CD8-positive, alpha-beta memory T cell (primary cell): Measurements from ENCODE around the gene RUFY1. TPM values are rescaled to one million over a fixed set of nuclear protein-coding genes. Genes with fewer than 3 reads are reported as not detected.
"Not testable (repeated sequence)": the region's sequence is repeated elsewhere in the genome, so short reads cannot be mapped to it uniquely, and the experiment has no call there.

Experiments used
- CTCF ChIA-PET: fragments of 350-600 bp; sonication (Branson Sonifier 250); formaldehyde crosslinking; loops from one replicate; lab custom pipeline; 2021; ENCODE audit warnings: antibody characterized with exemption; lab: Charles Lee
- POLR2A ChIA-PET: fragments of 350-600 bp; sonication (Branson Sonifier 250); formaldehyde crosslinking; loops from one replicate; lab custom pipeline; 2021; ENCODE audit warnings: antibody characterized with exemption; lab: Charles Lee
- DNase-seq, 5 donors: peaks; one replicate each; pipeline versions ENCODE4 v3.0.0 to v3.0.0-alpha.2; 2020 to 2022; ENCODE audit warnings: mixed read lengths in 1 of 5
- H3K27ac ChIP-seq: one replicate; pipeline ENCODE4 v1.7.0; 2013; ENCODE audit warnings: low read depth, mild to moderate bottlenecking, low read length, moderate library complexity
- H3K27me3 ChIP-seq: 2 replicates; pipeline ENCODE4 v1.7.0; 2013; ENCODE audit warnings: low read length, mild to moderate bottlenecking; ENCODE audit not compliant: insufficient read depth, poor library complexity, severe bottlenecking
- H3K36me3 ChIP-seq: 2 replicates; pipeline ENCODE4 v1.7.0; 2013; ENCODE audit warnings: mild to moderate bottlenecking, low read length, moderate library complexity; ENCODE audit not compliant: insufficient read depth
- H3K4me1 ChIP-seq: 2 replicates; pipeline ENCODE4 v1.7.0; 2013; ENCODE audit warnings: mild to moderate bottlenecking, low read length, moderate library complexity; ENCODE audit not compliant: insufficient read depth
- H3K4me3 ChIP-seq: 2 replicates; pipeline ENCODE4 v1.7.0; 2013; ENCODE audit warnings: mild to moderate bottlenecking, low read length
- H3K9me3 ChIP-seq: 2 replicates; pipeline ENCODE4 v1.7.0; 2013; ENCODE audit warnings: mild to moderate bottlenecking, low read length
- H3K27ac Mint-ChIP-seq, 8 donors: one replicate each; pipeline ENCODE4 v1.8.0; 2020 to 2021; ENCODE audit warnings: mixed read lengths in 8 of 8, mild to moderate bottlenecking in 6 of 8, inconsistent platforms in 3 of 8, moderate library complexity in 3 of 8
- H3K27me3 Mint-ChIP-seq, 2 donors: one replicate each; pipeline ENCODE4 v1.8.0; 2020 to 2021; ENCODE audit warnings: mixed read lengths in 2 of 2, mild to moderate bottlenecking in 1 of 2, moderate library complexity in 1 of 2
- H3K36me3 Mint-ChIP-seq, 3 donors: one replicate each; pipeline ENCODE4 v1.8.0; 2020 to 2021; ENCODE audit warnings: mixed read lengths in 3 of 3, inconsistent platforms in 1 of 3, mild to moderate bottlenecking in 1 of 3
- H3K4me1 Mint-ChIP-seq, 3 donors: one replicate each; pipeline ENCODE4 v1.8.0; 2020 to 2021; ENCODE audit warnings: mixed read lengths in 3 of 3, inconsistent platforms in 1 of 3, mild to moderate bottlenecking in 1 of 3
- H3K4me3 Mint-ChIP-seq, 7 donors: one replicate each; pipeline ENCODE4 v1.8.0; 2020 to 2021; ENCODE audit warnings: mixed read lengths in 7 of 7, mild to moderate bottlenecking in 6 of 7, moderate library complexity in 4 of 7, inconsistent platforms in 2 of 7
- H3K9me3 Mint-ChIP-seq, 5 donors: one replicate each; pipeline ENCODE4 v1.8.0; 2020 to 2022; ENCODE audit warnings: mixed read lengths in 5 of 5, mild to moderate bottlenecking in 3 of 5, moderate library complexity in 2 of 5, inconsistent platforms in 1 of 5
- polyA plus RNA-seq: library from polyadenylated mRNA; unstranded; fragments of 300-500 nt; fragmentation: Illumina TruSeq; gene quantifications from one replicate; pipeline ENCODE4 v1.2.3, GENCODE V29; 2021
- total RNA-seq, 2 experiments: library from RNA; stranded (reverse); gene quantifications; one replicate each; pipeline ENCODE4 v1.2.3, GENCODE V29; 2021

RUFY1 gene
- total and polyA plus RNA-seq, 3 experiments from 2014 or later: 32.6 to 41.9 (median 40.4) TPM

DNA sequence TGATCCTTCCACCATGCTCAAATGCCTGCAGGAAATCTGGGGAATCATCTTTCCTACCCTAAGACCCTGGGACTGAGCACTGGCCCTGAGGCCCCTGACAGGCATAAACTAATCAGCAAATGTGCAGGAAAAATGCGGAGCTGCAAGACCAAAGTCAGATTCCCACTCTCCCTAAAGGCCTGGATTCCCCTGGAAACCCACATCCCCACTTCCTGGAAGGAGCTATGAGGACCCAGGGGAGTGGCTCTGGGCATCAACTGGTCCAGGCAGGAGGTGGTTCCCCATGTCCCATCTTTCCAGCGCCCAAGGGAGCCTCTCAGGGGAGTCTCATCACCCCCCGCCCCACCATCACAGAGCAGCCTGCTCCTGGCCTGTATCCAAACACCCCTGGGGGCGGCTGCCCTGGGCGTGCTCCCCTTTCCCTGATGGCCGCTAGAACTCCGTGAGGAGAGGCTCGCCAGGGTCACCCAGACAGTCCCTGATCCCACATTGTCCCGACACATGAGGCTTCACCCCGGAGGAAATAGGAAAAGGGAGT is 98.9 kb downstream of the RUFY1 start:
- H3K36me3 ChIP-seq, H3K4me3 ChIP-seq, H3K9me3 Mint-ChIP-seq, H3K27ac ChIP-seq, H3K27me3 ChIP-seq, H3K4me3 Mint-ChIP-seq, H3K4me1 ChIP-seq, DNase-seq, H3K27ac Mint-ChIP-seq, H3K9me3 ChIP-seq, H3K4me1 Mint-ChIP-seq, CTCF ChIA-PET, H3K36me3 Mint-ChIP-seq, H3K27me3 Mint-ChIP-seq: not testable (repeated sequence)
- POLR2A ChIA-PET: interaction anchor here (0.6 kb wide), 1 partner anchor 166 kb away, joined by 9 read pairs; no protein-coding TSS in a partner anchor

- CTCF ChIA-PET, H3K36me3 Mint-ChIP-seq: not testable (repeated sequence)
Observed at GRCh38 chr5:179650245-179650644, 99.9 kb downstream of the RUFY1 start.

DNA sequence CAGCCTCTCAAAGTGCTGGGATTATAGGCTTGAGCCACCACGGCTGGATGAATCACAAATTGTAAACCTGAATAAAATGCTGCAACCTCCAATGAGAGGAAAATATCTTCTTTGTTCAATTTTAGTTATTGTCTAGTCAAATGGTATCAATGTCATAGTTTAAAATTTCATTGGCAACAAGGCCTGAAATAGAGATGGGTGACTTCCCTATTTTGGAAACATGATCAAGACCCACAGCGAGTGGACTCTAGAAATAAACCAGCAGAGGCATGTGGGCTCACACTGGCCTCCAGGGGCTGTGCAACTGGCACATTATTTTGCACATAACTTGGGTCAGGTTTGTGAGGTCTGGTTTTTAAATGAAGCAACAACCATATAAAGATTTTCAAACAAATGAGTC is 102.8 kb downstream of the RUFY1 start:
- H3K27me3 ChIP-seq, POLR2A ChIA-PET, H3K27ac Mint-ChIP-seq, H3K36me3 ChIP-seq, H3K36me3 Mint-ChIP-seq, H3K4me3 ChIP-seq, H3K4me1 Mint-ChIP-seq, H3K4me3 Mint-ChIP-seq, H3K27ac ChIP-seq, H3K9me3 Mint-ChIP-seq, H3K27me3 Mint-ChIP-seq, DNase-seq, CTCF ChIA-PET, H3K4me1 ChIP-seq, H3K9me3 ChIP-seq: not testable (repeated sequence)

More at GRCh38 chr5:179650245-179650644, 99.9 kb downstream of the RUFY1 start:
- H3K4me3 ChIP-seq, DNase-seq, H3K27ac ChIP-seq, H3K4me1 Mint-ChIP-seq, H3K27ac Mint-ChIP-seq, H3K36me3 ChIP-seq, H3K27me3 ChIP-seq, POLR2A ChIA-PET, H3K9me3 Mint-ChIP-seq, H3K27me3 Mint-ChIP-seq, H3K9me3 ChIP-seq, H3K4me3 Mint-ChIP-seq, H3K4me1 ChIP-seq: not testable (repeated sequence)

DNA sequence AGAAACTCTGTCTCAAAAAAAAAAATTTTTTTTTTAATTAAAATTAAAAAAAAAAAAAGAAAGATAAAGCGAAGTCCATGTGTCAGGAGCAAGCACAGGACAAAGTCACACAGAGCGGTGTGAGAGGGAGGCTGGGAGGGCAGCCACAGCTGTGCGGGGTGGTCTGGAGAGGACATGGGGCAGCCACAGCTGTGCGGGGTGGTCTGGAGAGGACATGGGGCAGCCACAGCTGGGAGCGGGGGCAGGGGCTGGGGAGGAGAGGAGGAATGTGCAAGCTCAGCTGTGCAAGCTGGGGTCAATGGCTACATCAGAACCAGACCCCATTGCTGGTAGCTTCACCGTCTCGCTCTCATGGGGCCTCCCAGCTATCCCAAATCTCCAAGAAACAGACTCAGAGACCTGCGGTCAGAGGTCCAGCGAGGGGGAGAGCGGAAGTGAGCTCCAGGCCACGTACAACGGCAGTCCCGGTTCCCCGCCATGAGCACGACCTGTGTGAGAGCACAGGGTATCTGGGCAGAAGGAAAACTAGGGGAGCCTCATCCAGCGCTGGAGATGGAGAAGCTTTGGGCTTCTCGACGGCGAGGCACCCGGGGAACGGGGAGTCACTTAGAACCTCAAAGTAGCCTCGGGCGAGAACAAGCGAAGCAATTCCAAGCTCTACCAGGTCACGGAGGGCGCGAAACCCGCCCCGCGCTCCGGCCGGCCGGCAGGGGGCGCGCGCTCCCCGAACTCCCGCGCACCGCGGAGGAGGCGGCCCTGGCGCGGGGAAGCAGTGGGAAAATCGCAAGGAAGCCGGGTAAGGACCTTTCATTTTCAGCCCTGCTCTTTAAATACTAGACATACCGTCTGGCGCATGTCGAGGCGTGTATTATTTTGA is 107.2 kb downstream of the RUFY1 start:
- H3K4me1 ChIP-seq, H3K9me3 Mint-ChIP-seq, H3K4me3 ChIP-seq, H3K36me3 ChIP-seq, H3K27ac Mint-ChIP-seq, H3K27me3 Mint-ChIP-seq, H3K9me3 ChIP-seq, CTCF ChIA-PET, H3K27ac ChIP-seq, POLR2A ChIA-PET, H3K4me1 Mint-ChIP-seq, H3K36me3 Mint-ChIP-seq, H3K27me3 ChIP-seq: not testable (repeated sequence)
- H3K4me3 Mint-ChIP-seq: peak overlapping the region in 3 of 7 donors; percentile 60 to 80 (median 70)
- peak in 2 of 5 donors; percentile 23 to 48 for DNase-seq

- CTCF ChIA-PET: interaction anchor here (1.5 kb wide), 1 partner anchor 10 kb away, joined by 4 read pairs; no protein-coding TSS in a partner anchor
Observed at GRCh38 chr5:179658179-179658856, 108.0 kb downstream of the RUFY1 start.

More at GRCh38 chr5:179658179-179658856, 108.0 kb downstream of the RUFY1 start:
- H3K4me3 ChIP-seq, H3K36me3 ChIP-seq, H3K4me1 ChIP-seq, H3K9me3 ChIP-seq, H3K27me3 Mint-ChIP-seq, POLR2A ChIA-PET, H3K4me1 Mint-ChIP-seq, H3K9me3 Mint-ChIP-seq, H3K27me3 ChIP-seq, H3K36me3 Mint-ChIP-seq: not testable (repeated sequence)
- H3K4me3 Mint-ChIP-seq: peak overlapping the region; percentile 9 to 80 (median 73)
- peak overlapping the region; percentile 9 for H3K27ac ChIP-seq
- peak overlapping the region in 2 of 8 donors; percentile 17 to 58 for H3K27ac Mint-ChIP-seq
- peak in 1 of 5 donors; percentile 20 for DNase-seq

Other genes with a start within 250 kb of the RUFY1 start
- gene ADAMTS2, start 205.1 kb upstream of the RUFY1 start, total RNA-seq: not detected
- not detected for gene ADAMTS2, start 205.1 kb upstream of the RUFY1 start, polyA plus RNA-seq
- gene HNRNPH1, start 73.1 kb downstream of the RUFY1 start, total RNA-seq: 100 to 1,000 TPM; 929 to 961 TPM
- gene HNRNPH1, start 73.1 kb downstream of the RUFY1 start, polyA plus RNA-seq: 103 TPM
- gene CBY3, start 130.5 kb downstream of the RUFY1 start, total RNA-seq: under 1 TPM; 0.57 to 0.91 TPM
- not detected for gene CBY3, start 130.5 kb downstream of the RUFY1 start, polyA plus RNA-seq
- gene CANX, start 148.4 kb downstream of the RUFY1 start, total RNA-seq: 100 to 1,000 TPM; 694 to 710 TPM
- 283 TPM for gene CANX, start 148.4 kb downstream of the RUFY1 start, polyA plus RNA-seq
- 10 to 100 TPM; 30.4 to 30.9 TPM for gene MAML1, start 182.3 kb downstream of the RUFY1 start, total RNA-seq
- 9.1 TPM for gene MAML1, start 182.3 kb downstream of the RUFY1 start, polyA plus RNA-seq
- gene LTC4S, start 243.4 kb downstream of the RUFY1 start, total RNA-seq: 1 to 10 TPM in 1 of 2 experiments, under 1 TPM in 1; 0.57 to 1.0 TPM
- gene LTC4S, start 243.4 kb downstream of the RUFY1 start, polyA plus RNA-seq: 4.0 TPM